ENCODE measurements around the gene PJA2. TPM values are rescaled to one million over a fixed set of nuclear protein-coding genes. Genes with fewer than 3 reads are reported as not detected.

PJA2 gene
- total RNA-seq, 1 donor from 2014 or later: 56.1 TPM

GRCh38 chr5:109394806-109395205 lies 15.0 kb downstream of the PJA2 start:
- Histone ChIP-seq H3K4me3 (no peak overlapping the region), H3K36me3 (peaks cover 0 to 3% of the 10 kb centered on the region in 2 donors), H3K27me3 (no peaks in the 10 kb centered on the region), H3K27ac (no peak overlapping the region), H3K9me3 (no peaks in the 10 kb centered on the region), H3K4me1 (peaks cover 0 to 17% of the 10 kb centered on the region in 2 donors)
- intact Hi-C loops (cut with DNase I): no loop called here
- no peak for DNase-seq (ENCODE audit: low spot score in 2 of 2)
- TF ChIP-seq, protein P1, sequence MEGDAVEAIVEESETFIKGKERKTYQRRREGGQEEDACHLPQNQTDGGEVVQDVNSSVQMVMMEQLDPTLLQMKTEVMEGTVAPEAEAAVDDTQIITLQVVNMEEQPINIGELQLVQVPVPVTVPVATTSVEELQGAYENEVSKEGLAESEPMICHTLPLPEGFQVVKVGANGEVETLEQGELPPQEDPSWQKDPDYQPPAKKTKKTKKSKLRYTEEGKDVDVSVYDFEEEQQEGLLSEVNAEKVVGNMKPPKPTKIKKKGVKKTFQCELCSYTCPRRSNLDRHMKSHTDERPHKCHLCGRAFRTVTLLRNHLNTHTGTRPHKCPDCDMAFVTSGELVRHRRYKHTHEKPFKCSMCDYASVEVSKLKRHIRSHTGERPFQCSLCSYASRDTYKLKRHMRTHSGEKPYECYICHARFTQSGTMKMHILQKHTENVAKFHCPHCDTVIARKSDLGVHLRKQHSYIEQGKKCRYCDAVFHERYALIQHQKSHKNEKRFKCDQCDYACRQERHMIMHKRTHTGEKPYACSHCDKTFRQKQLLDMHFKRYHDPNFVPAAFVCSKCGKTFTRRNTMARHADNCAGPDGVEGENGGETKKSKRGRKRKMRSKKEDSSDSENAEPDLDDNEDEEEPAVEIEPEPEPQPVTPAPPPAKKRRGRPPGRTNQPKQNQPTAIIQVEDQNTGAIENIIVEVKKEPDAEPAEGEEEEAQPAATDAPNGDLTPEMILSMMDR (IDR thresholded peaks at IDR 0.05): no peak

GRCh38 chr5:109390188-109390587 lies 19.6 kb downstream of the PJA2 start:
- Histone ChIP-seq H3K4me1 (peaks cover 5 to 27% of the 10 kb centered on the region in 2 donors), H3K27ac (no peak overlapping the region), H3K36me3 (no peaks in the 10 kb centered on the region), H3K9me3 (no peaks in the 10 kb centered on the region), H3K27me3 (no peaks in the 10 kb centered on the region), H3K4me3 (no peak overlapping the region)
- TF ChIP-seq, protein P1 (IDR thresholded peaks at IDR 0.05): no peak
- DNase-seq (ENCODE audit: low spot score in 2 of 2): no peak
- intact Hi-C loops (cut with DNase I): no loop called here

GRCh38 chr5:109388407-109388806 lies 21.4 kb downstream of the PJA2 start:
- Histone ChIP-seq H3K4me1 (peaks cover 5 to 23% of the 10 kb centered on the region in 2 donors), H3K9me3 (no peaks in the 10 kb centered on the region), H3K4me3 (no peak overlapping the region), H3K27ac (no peak overlapping the region), H3K27me3 (no peaks in the 10 kb centered on the region), H3K36me3 (no peaks in the 10 kb centered on the region)
- TF ChIP-seq, protein P1 (IDR thresholded peaks at IDR 0.05): no peak
- DNase-seq (ENCODE audit: low spot score in 2 of 2): no peak
- intact Hi-C loops (cut with DNase I): no loop called here

GRCh38 chr5:109387408-109387974 lies 22.3 kb downstream of the PJA2 start:
- H3K4me3 ChIP-seq: no peak overlapping the region
- intact Hi-C loops (cut with DNase I): no loop called here
- H3K27me3 ChIP-seq: no peaks in the 10 kb centered on the region
- no peaks in the 10 kb centered on the region for H3K9me3 ChIP-seq
- H3K27ac ChIP-seq: no peak overlapping the region
- TF ChIP-seq, protein P1 (IDR thresholded peaks at IDR 0.05): no peak
- DNase-seq (ENCODE audit: low spot score in 2 of 2): no peak
- peaks cover 5 to 23% of the 10 kb centered on the region in 2 donors for H3K4me1 ChIP-seq
- H3K36me3 ChIP-seq: peaks cover 0 to 6% of the 10 kb centered on the region in 2 donors

DNA sequence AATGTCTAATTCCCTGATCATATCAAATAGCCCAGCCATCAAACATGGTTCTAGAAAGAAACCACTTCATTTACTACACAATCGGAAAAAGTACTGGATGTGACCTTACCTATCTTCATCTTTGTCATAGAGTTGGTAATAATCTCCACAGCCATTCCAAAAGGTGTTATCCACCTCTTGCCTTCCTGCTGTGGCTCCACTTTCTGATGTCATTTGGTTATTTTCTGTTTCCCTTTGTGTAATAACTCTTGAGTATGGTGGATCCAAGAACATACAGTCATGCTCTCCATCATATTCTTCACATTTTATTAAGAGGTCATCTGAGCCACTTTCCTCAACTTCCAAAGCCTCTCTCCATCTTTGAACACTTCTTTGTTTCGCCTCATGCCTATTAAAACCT lies 31.7 kb downstream of the PJA2 start:
- DNase-seq (ENCODE audit: low spot score in 2 of 2): no peak
- no peaks in the 10 kb centered on the region for H3K27me3 ChIP-seq
- H3K27ac ChIP-seq: no peak overlapping the region
- H3K9me3 ChIP-seq: no peaks in the 10 kb centered on the region
- intact Hi-C loops (cut with DNase I): no loop called here
- peaks cover 0 to 15% of the 10 kb centered on the region in 2 donors for H3K4me1 ChIP-seq
- TF ChIP-seq, protein P1 (IDR thresholded peaks at IDR 0.05): no peak
- H3K4me3 ChIP-seq: no peak overlapping the region
- H3K36me3 ChIP-seq: peaks cover 15 to 44% of the 10 kb centered on the region in 2 donors

DNA sequence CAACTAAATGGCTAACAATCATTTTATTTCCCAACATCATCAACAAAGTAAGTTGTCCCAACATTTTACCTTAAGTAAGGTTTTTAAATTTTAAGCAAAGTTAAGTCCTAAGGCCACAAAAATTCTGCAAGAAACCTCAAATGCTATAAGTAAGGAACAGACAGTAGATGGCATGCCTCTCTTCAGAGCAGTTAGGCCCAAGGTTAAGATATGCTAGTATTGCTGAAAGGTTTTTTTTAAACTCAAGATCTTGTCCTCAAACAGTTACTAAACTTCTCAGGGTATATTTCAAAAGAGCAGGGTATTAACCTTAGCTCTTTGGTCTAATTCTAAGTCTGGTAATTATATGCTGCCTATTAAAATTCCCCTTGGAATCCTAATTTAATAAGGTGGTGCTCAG lies 35.1 kb downstream of the PJA2 start:
- H3K36me3 ChIP-seq: peaks cover 15 to 25% of the 10 kb centered on the region in 2 donors
- no peak overlapping the region for H3K27ac ChIP-seq
- no peak overlapping the region for H3K4me3 ChIP-seq
- intact Hi-C loops (cut with DNase I): no loop called here
- DNase-seq (ENCODE audit: low spot score in 2 of 2): no peak
- no peaks in the 10 kb centered on the region for H3K27me3 ChIP-seq
- H3K4me1 ChIP-seq: peaks cover 3 to 24% of the 10 kb centered on the region in 2 donors
- no peaks in the 10 kb centered on the region for H3K9me3 ChIP-seq
- TF ChIP-seq, protein P1 (IDR thresholded peaks at IDR 0.05): no peak

Data from ascending aorta (tissue), 2 donors.